ENCODE measurements around the gene ILDR2.

ILDR2 gene

DNA sequence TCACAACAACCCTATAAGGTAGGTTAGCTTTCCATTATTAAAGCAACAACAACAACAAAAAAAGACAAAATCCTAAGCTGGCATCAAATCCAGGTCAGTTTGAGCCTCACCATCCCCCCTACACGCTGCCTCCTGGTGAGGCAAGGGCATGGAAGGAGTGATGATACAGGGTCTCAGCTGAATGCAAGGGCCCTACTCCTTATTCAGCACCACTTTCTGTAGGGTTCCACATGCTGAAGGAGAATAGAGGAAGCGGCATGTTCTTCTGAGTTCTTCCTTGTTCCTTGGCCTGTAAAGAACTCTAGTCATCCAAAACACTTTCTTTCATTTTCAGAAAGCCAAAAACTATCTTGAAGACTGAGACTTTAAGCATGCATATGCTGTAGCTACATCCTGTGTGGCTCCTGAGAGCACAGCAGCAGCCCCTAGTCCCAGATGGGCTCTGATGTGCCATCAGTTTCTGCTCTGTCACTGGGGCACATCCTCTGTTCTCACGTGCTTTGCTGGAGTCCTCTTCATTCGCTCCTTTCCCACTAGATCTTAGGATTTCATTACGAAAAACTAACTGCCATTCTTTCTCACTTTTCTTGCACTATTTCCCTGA lies 6.2 kb downstream of the ILDR2 start:
- no peak for DNase-seq

DNA sequence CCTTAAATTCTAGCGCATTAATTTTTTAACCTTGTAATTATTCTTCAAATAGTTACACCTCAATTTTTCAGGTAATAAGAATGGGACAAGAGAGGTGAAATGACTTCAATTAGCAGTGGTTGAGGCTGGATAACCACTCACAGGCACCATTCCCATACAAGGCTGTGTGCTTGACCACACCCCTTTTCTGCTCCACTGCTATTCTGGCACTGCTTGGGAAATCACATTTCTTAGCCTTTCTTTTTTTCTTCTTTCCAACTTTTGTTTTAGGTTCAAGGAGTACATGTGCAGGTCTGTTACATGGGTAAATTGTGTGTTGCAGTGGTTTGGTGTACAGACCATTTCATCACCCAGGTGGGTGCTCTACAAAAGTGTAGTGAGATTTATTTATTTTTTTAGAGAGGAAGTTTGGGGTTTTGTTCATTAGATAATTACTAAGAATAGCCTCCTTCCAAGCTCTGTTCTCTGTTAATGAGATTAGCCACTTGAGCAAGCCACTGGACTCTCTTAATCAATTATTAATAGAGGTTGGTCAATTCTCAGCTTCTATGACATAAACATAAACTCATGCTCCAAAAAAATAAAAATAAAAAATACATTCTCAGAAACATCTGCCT lies 14.4 kb downstream of the ILDR2 start:
- DNase-seq, result no peak

DNA sequence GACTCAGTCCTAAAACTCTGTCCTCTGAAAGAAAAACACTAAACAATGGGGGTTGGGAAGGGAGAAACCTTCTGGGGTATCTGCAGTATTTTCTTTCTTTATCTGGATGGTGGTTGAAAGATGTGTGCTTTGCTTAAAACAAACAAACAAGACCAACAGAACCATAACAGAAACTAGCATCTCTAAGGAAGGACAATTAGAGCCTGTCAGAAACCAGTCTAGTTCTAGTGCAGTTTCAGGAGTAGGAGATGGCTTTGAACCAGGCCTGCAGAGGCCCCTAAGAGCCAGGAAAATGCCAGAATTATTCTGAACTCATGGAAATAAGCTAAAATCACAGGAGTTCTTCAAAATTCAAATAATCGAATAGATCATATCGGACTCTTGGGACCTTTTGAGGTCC lies 18.5 kb downstream of the ILDR2 start:
- no peak for DNase-seq

DNA sequence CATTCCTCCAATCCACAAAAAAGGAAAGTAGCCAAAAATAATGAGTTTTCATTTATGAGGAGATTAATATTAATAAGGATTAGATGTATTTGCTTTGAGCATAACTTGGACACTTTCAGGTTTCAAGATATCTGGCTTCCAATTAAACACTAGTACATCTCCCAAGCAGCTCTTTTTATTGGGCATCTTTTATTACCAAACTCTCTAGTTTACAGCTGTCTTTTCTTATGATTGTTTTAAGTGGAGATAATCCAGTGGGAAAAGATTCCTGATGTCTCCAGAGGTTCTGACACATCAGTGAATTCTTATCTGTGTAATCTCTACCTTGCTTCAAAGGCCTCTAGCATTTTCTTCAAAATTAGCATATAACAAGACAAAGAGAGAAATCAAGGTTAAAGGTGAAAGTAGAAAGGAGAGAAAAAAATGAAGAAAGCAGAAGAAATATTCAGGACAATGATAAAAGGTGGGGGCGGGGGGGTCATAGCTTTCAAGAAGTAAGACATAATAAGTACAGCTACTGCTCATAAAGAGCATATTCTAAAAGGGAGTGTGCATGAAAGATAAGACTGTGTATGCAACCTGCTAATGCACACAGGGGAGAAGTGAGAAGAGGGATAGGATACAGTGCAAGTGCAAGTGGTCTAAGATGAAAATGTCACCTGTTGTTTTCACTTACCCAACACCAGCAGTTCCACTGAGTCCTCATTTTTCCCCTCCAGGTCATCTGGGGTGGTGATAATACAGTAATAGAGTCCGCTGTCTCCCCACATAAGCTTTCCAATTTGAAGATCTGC lies 19.1 kb downstream of the ILDR2 start:
- DNase-seq, result no peak

DNA sequence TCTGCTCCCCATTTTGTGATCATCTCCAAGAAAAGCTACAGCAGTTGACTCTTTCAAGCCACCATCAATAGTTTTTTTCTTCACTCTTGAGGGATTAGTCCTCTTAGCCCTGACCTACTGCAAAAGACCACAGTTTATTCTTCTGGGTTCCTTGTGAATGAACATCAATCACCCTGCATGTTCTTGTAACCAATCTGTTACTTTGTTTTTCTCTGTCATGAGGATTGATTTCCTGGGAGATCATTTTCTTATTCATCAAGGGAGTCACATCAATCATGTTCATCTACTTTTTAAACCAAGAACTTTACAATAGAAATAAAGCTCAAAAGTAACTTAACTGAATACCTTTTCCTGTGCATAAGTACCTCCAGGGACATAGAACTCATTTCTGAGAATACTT lies 21.8 kb downstream of the ILDR2 start:
- DNase-seq, result no peak

DNA sequence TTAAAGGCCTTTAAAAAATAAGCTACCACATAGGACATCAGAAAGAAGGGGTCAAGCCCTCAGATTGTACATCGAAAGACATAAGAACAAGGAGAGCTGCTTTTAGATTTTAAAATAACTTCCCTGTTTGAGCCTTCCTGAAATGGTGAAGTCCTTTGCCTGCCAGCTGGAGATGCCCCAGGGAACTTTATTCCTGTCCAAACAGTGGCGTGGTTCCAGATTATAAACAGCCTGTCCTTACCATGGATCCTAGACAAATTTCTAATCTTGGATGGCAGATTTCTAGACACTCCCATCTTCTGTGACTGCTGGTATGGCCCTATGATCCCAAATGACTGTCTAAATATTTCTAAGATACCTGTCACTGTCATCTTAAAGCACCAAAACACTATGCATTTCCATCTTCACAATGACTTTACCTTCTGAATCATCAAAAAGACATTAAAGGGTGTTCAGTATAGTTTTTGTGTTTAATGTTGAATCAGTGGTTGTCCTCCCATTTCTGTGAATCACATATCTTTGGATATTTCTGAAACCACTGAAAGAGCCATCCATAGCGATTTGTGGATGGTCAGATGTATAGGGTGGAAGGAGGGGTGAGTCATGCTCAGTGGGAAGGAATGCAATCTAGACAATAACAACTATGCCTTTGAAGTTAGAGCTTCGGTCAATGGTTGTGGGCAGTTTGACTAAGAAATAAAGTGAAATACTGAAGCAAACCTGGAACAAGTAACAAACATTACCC lies 23.2 kb downstream of the ILDR2 start:
- DNase-seq, result no peak

DNA sequence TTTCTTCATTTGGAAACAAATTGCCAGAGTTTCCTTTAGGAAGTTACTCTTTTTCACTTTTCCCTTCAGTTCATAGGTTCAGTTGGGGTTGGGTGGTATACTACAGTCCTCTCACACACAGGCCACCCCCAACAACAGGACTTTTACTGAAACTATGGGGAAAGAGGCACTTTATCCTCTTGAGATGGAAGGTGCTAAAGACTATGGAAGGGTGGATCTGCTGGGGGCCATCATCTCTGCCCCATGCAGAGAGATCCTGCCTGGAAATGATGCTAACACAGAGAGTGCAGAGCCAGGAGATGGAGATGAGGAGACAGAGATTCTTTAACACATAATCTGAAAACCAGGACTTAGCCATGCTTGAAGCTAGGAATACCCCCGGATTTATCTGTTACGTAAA lies 24.3 kb downstream of the ILDR2 start:
- DNase-seq, result no peak

DNA sequence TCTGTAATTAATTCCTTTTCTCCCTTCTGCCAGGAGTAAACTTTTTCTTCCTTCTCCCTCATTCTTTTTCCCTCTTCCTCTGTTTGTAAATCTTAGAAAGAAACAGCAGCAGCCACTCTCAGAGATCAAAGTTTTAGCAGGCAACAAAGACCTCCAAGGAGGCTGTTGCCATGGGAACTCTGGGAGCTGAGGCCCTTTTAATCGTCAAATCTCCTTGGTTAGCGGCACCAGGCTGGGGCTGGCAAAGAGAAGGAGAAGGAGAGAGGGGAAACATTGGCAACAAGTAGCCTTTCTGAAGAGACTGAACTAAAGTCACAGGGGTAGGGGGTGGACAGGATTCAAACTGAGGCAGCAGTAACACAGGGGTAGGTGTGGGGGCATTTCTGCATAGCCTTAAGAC lies 25.2 kb downstream of the ILDR2 start:
- no peak for DNase-seq

DNA sequence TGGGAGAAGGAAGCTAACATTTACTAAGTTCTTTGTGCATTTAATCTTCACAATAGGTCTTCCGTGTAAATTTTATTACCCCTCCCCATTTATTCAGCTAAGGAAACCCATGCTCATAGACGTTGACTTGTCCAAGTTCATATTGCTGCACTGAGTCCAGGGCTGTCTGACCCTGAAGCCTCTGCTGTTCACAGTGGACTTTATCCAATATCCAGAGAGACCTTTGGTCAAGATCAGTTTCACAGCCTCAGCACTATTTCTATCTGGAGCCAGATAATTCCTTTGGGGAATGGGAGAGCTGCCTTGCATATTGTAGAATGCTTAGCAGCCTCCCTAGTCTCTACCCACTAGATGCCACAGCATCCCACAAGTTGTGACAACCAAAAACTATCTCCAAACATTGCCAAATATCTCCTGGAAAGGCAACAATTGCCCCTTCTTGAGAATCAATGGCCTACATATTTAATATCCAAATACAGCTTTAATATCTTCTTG lies 26.4 kb downstream of the ILDR2 start:
- no peak for DNase-seq

DNA sequence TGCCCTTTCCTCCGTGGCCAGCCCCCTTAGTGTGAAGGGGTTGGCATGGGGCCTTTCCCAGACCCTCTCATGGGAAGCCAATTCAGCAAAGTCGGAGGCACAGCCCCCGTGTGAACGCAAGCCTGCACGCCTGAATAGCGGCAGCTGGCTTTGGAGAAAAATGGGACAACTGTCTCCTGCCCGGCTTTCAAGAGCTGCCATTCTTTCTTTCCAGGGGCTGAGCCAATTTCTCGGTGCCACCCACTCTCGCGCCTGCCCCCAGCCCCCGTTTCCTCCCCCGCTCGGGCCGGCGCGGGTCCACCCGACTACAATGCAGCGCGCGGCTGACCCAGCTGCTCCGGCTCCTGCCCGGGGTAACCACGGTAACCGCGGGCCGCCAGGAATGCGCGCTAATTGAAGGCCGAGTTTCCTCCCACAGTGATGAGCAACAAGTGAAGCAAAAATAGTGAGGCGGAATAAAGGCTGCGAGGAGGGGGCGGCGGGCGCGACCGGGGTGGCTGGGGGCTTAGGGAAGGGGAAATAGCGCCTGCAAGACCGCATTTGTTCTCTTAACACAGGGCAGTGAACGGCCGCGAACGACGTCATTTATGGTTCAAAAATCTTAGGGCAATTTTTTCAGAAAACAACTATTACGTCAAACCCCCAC lies 27.8 kb downstream of the ILDR2 start:
- DNase-seq, result peak; percentile 7

DNA sequence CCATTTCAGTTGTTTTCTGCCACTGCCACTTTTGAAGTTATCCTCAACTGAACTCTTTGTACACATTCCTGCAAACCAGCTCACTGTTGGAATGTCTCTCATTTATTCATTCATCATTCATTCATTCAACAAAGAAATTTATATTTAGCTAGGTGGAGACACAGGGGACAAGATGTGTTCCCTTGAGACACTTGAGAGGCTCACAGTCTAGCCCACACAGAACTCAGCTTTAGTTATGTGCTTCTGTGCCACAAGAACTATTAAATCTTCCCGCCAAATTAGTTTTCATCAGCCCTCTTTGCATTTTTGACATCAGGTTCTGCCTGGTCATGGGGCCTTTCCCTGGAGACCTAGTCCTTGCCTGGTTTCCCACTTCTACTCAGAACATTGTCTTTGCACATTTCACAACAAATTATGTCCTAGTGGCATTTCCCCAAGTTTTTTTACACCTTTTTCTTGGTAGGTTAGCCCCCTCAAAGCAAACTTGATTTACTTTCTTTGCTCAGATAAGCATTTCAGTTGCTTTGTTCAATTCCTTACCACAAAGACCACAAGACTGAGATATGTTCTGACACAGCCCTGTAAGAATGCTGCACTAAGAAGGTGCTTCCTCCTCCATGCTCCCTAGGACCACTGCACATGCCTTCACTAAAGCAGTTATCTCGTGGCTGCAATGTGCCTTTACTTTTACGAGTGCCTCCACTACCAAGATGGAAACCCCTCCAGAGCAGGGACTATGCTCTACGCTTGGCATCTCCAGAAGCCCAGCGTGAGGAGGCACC lies 31.0 kb downstream of the ILDR2 start:
- DNase-seq, result no peak

DNA sequence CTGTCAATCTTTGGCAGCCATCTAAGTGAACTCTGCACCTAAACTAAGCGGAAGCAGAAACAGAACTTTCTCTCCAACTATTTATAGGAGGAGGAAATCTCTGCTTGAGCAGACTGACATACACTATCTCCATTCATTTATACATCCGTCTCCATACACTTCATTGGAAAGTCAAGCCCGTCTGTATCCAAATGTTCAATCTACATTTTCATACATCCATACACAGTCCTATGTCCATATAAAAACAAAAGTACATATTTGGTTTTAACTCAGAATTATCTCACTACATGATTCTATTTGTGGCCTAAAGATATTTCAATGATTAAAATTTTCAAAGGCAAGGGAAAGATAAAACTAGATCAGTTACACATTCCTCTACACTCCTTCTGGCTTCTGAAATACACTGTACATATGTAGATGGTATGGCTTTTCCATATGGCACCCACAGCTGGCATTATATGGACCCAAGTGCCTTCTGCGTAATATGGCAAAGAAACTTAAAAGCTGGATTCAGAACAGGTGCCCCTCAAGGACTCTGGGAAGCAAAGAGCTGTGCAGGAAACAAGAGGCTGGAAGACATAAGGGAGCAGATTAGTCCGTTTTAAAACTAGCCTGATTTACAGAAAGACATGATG lies 35.5 kb downstream of the ILDR2 start:
- no peak for DNase-seq

DNA sequence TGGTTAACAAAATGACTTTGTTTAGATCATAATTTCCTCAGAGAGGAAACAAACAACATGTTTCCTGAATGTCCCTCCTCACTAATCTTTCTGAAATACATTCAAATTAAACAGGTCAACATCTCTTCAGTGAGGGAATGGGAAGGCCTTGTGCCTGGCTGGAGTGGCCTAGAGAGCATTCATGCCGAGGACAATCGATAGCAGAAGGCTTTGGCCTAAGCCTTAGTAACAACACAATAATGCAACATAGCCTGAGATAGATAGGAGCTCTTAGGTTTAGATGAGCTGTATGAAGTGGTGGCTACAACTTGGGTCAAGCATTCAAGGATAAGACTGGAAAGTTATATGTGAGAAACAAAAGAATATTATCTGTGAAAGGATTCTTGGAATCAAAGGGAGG lies 37.4 kb downstream of the ILDR2 start:
- no peak for DNase-seq

DNA sequence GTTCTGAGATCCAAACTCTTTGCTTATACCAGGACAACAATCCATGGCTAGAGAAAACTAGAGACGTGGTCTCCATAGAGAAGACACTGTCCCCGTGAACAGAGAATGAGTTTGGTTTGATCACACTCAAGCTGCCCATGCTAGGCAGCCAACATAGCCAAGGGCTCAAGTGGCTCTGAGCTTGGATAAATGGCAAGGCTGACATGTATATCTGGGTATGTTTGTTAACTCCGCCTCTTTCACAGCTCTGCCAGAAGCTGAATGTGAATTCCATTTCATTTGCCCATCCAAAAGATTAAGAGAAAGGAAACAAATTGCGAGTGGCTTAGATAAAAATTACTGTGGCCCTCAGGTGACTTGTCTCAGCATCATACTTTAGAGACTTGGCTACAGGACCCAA lies 38.0 kb downstream of the ILDR2 start:
- no peak for DNase-seq

DNA sequence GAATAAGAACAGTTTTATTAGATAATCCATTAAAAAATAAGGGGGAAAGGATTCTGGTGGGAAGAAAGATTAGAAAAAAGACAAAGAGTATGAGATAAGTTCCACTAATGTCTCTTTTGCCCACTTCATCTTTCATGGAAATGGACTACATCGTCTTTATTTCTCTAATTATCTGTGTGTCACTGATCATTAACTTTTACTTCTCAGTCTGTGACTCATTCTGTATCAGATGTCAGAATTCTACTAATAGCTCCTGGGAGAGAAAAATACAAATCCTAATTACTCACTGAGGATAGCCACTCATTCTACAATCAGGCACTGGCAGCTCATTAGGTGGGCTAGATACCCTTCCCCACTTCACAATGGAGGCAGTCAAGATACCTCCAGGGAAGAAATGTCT lies 41.7 kb downstream of the ILDR2 start:
- no peak for DNase-seq

DNA sequence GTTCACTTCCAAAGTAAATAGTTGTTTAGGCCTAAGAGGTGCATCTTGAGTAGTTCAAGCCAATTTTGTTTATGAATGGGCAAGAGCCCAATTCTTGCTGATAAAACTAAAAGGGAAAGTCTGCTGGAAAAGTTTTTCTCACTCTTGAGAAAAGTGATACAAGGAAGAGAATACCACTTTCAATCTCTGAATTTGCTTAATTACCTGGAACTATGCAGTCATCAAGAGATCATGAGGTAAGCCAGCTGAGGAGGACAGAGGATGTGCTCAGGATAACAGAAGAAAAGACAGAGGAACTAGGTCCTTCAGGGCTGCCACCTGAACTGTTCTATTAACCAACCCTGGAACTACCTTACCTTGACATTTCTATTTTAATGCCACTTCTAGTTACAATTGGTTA lies 42.2 kb downstream of the ILDR2 start:
- DNase-seq, result no peak

DNA sequence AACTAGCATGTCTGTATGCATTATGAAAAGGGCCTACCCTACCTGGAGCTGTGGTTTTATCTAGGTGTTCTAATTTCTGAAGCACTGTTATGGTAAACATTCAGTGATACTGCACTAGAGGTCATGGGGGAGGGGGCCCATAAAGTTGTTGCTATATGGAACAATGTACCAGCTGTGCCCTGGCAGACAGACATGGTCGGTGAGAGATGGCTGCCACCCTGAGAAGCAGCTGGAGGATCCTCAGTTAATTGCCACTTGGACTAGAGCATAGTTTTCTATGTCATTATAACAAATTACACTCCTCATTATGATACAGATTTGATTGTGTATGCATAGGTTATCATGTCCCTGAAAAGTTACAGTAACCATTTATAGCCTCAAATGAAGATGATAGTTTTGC lies 45.4 kb downstream of the ILDR2 start:
- no peak for DNase-seq

DNA sequence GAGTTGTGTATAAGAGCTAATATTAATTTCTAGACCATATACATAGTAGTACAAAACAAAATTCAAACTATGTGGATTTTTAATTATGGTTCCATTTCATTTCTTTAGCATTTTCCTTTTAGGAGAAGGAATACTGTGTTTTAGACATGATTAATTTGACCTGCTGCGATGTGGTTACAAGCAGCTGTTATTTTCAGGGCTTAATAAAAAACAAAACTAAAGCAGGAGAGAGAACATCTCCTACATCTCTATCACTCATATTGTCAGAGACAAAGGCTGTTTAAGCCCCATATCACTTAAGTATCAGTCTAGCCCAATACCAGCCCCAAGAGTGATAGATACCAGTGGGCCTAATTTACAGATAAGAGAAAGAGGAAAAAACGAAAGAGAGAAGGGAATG lies 47.6 kb downstream of the ILDR2 start:
- no peak for DNase-seq

DNA sequence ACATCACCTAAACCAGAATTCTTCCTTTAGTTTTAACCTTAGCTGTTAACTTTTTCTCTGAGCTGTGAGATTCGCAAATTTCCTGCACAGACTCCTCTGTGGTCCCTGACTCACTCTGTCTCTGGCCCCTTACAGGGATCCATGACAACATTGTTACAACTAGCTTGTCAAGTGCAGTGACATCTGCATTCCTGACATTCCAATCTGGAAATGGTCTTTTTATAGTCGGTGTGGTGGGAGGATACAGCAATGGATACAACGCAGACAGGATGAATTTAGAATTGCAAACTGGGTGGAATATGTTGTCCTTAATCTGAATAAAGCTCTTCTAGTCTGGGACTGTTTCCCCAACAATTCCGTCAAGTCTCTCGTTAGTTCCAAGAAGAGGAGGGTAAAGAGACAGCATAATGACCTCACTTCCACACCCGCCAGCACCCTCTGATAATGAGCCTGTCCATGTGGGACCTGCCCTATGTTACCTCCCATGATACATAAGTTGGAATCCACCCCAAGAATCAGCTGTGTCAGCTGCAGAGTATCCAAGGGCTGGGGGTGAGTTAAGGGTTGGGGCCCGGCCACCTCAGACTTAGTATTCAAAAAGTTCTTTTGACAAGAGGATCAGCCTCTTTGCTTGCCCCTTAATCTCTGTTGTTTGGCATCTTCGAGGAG lies 49.4 kb downstream of the ILDR2 start:
- DNase-seq, result no peak

DNA sequence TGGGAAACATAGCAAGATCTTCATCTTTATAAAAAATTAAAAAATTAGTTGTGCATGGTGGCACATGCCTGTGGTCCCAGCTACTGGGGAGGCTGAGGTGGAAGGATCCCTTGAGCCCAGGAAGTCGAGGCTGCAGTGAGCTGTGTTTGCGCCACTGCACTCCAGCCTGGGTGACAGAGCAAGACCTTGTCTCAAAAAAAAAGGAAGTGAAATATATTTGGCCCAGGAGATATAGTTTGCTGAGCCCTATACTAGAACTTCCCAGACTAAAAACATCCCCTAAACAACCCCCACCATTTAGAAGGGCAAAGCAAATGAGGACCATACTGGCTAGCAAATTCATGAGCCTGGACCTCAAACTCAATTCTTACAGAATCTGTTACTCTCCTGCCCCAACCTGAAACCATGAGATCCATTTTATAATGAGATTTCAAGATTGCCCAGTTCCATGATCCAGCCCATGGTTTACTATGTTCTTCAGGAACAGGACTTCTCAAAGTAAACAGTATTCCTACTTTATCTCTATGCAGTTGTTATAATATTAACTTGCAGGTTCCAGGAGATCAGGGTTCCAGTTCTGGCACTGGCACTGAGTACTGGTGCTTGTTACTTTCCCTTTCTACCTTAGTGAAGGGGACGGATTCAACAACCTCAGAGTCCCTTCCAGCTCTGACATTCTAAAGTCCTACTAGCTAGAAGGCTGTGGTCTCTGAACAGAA lies 50.4 kb downstream of the ILDR2 start:
- DNase-seq, result no peak
